DMS79 (cell line): ENCODE measurements around the gene LHPP.

Source experiments
- DNase-seq: peaks from one replicate; lab custom pipeline; 2025; lab: John Stamatoyannopoulos, UW

Gene LHPP

GRCh38 chr10:124595143-124595883 lies 133.7 kb downstream of the LHPP start:
- no peak for DNase-seq

GRCh38 chr10:124596116-124596785 lies 134.6 kb downstream of the LHPP start:
- DNase-seq: no peak

DNA sequence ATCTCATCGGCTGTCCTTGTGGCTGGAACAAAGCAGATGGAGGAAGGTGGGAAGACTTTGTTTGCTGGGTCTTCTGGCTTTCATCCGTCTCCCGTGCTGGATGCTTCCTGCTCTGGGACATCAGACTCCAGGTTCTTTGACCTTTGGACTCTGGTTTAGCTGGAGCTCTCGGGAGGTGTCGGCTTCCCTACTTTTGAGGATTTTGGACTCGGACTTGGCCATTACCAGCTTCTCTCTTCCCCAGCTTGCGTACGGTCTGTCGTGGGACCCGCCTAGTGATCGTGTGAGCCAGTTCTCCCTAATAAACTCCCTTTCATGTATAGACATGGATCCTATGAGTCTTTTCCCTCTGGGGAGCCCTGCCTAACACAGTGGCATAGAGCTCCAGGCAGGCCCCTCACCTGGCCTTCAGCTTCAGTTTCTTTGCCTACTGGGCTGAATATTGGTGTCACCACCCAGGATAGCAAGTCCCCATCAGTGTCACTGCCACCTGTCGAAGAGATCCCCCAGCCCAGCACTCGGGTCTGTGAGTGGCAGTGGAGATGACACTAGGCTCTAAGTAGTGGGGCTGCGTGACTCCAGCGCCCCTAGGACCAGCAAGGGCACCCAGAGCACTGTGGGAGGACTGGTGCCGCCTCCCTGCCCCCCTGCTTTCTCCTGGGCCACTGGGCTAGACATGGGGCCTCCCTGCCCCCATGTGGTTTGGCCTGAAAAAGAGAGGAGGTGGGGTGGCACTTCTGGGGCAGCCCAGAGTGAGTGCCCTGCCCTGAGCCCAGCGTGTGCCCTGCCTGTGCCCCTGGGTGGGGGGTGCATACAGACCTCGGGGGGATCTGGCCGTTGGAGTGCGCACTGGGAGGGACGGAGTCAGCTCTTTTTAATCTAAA lies 135.6 kb downstream of the LHPP start:
- no peak for DNase-seq

DNA sequence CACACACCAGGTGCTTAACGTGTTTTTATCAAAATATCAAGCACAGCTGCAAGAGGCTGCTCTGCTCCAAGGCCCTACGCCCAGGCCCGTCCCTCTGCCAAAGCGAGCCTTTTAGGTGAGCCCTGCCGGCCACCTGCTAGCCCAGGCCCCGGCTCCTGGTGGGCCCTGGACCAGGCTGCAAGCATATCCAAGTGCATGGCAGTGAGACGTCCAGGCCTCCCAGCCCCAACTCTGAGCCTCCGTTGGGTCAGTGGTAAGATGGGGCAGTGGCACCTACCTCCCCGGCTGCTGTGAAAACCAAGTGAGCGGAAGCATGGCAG lies 136.2 kb downstream of the LHPP start:
- DNase-seq: no peak

DNA sequence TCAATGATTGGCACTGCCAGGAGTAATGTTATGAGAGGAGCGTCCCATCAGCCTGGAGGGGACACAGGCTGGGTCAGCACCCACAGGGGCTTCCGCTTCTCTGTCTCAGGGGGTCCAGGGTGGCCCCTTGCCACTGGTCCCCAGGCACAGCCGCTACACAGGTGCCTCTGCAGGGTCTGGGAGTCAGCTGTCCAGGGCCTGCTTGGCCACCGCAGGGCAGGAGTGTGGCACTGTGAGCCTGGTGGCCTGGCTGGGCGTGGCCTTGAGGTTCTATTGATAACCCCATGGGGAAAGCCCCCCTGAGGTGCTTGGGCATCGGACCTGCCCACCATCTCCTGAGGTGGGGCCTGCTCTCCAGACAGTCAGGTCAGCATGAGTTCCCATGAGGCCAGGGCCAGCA lies 136.6 kb downstream of the LHPP start:
- no peak for DNase-seq

DNA sequence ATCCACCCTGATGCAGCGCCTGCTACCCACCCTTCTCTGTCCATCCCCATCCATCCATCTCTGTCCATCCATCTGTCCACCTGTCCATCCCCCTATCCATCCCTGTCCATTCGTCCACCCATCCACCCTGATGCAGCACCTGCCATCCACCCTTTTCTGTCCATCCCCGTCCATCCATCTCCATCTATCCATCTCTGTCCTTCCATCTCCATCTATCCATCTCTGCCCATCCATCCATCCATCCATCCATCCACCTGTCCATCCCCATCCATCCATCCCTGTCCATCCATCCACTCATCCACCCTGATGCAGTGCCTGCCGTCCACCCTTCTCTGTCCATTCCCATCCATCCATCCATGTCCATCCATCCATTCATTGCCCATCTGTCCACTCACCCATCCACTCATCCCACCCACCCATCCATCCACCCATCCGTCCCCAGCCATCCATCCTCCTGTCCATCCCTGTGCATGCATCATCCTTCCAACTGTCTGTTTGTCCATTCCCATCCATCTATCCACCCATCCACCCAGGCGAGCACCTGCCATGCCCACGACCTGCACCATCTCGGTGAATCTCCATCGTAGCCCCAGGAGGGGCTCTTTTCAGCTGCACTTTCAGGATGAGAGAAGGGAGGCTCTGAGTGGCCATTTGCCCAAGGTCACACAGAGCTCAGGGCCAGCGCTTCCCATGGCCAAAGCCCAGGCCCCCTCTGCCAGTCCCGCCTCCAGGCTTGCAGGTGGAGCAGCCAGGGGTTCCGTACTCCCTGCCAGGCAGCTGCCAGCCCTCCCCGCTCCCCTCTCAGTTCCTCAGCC lies 137.4 kb downstream of the LHPP start:
- no peak for DNase-seq

DNA sequence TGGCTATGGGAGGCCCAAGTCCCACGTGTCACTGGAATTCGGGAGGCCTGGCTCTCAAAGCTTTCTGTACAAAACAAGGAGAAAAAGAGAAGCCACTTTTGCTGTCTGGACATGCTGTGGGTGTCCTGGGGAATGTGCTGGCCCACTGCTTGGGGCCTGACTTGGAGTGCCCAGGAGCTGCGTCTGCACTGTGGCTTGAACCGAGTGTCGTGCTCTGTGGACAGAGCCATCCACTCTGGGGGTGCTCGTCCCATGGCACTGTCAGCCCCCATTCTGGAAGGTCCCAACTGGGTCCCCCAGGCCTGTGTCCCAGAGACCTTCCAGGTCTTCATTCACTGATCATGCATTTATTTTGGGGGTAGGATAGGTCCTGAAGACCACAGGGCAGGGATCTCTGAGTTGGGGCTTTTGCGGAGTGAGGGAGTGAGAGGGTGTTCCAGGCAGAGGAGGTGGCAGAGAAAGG lies 138.0 kb downstream of the LHPP start:
- DNase-seq: no peak

DNA sequence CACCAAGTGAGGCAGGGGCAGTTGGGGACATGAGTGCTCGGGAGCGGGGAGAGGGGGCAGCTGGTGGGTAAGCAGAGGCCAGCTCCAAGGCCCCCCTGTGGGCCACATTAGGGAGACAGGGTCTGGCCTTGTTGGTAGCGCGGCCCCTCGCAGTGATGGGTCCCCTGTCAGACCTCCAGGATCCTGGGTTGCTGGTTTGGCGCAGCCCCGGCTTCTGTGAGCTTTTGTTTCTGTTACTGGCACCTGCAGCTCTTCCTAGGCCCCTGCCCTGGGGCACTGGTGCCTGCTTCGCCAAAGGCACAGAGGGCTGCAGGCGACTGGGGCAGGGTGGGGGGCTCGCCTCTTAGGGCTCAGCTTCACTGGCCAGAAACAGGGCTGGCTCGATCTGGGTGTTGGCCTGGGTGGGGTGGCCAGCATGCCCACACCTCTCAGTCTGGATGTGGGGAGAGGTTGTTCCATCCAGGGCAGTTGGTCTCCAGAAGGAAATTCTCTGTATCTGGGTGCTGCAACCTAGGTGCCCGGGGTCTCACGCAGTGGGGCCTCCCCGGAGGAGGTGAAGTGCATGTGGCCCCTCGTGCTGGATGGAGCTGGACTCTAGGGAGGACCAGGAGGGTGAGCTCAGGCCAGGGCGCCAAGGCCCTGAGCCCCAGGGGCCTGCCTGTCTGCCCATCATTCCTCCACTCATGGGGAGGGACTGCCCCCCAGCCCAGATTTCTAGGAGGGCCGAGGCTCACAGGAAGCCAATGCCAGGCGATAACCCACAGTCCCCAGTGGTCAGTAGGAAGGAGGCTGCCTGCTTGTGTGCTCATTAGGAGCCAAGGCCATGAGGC lies 138.6 kb downstream of the LHPP start:
- DNase-seq: no peak

- no peak for DNase-seq
Measured at GRCh38 chr10:124601016-124601415, 139.4 kb downstream of the LHPP start.

- DNase-seq: no peak
Measured at GRCh38 chr10:124601431-124602120, 140.0 kb downstream of the LHPP start.

GRCh38 chr10:124602121-124602561 lies 140.5 kb downstream of the LHPP start:
- no peak for DNase-seq

DNA sequence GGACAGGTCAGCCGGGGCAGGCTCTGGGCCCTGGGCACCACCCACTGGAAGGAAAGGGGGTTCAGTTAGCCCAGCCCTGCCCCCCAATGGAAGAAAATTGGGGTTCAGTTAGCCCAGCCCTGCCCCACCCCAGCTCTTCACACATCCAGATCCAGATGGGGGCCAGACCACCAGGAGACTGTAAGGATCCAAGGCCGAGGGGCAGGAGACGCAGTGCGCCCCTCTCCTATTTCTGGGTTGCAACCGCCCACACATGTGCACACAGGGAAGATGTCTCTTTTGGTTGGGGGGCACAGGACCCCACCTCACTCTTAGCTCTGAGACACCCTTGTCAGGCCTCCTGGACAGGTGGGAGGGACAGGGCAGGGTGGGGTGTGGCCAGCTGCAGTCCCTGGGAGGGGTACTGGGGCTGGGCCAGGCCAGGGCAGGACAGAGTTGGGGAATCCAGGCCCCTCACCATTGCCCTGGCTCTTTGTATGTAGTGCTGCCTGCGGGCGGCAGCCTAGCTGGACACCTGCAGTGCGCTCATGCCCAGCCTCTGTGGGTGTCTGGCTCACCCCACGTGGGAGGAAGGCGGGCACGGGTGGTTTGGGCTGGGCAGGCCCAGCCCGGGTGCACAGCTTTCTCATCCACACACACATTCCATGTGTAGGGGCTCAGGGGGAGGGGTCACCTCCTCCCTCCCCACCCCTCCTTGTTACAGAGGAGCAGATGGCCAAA lies 141.2 kb downstream of the LHPP start:
- DNase-seq: no peak

GRCh38 chr10:124603376-124604213 lies 142.0 kb downstream of the LHPP start:
- no peak for DNase-seq

DNA sequence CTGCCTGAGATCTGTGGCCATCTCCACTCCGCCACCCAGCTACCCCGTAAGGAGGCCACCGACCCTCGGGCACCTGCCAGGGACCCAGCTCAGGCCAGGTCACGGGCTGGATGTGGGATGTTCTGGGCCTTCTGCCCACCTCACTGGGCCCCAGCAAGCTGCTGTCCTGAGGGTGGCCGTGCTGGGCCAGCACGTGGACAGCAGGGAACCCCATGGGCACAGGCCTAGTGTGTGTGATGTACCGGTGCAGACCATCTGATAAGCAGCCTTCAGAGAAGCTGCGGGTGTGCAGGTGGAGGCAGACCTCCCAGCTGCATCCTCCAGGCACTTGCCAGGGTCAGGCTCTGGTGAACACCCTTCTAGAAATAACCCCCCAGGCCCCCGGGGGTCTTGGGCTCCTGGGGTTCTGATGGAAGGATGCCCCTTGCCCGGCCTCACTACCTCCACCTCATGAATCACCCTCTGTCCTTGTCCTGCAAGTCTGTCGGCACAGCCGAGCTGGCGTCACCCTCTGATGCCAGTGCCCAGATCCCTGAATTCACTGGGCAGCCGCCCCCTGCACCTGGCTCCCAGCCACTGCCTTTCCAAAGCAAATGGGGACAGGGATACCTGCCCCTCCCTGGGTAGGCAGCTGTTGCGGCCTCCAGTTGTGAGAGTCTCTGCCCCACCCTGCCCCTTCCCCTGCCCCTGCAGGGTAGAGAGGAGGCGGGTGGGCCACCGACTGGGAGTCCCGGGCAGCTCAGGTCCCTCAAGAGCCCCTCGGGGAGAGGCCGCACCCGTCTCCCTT lies 142.8 kb downstream of the LHPP start:
- no peak for DNase-seq

- DNase-seq: no peak
Measured at GRCh38 chr10:124605001-124605370, 143.4 kb downstream of the LHPP start.

- no peak for DNase-seq
Measured at GRCh38 chr10:124605481-124605855, 143.8 kb downstream of the LHPP start.

- DNase-seq: no peak
Measured at GRCh38 chr10:124605856-124606812, 144.5 kb downstream of the LHPP start.
